LNCaP clone FGC (cell line): ENCODE measurements around the gene AGBL4.

Source experiments
- DNase-seq: peaks from one replicate; pipeline ENCODE4 v3.0.0-alpha.2; 2011; ENCODE audit warnings: low read depth
- H3K4me3 ChIP-seq: 2 replicates; pipeline ENCODE4 v1.5.1; 2011; ENCODE audit warnings: mild to moderate bottlenecking, low read depth, low read length, control low read depth
- TF ChIP-seq, protein P1 (sequence below): IDR thresholded peaks from 2 replicates; pipeline ENCODE4 v1.5.1; 2012; ENCODE audit warnings: mild to moderate bottlenecking; ENCODE audit not compliant: control insufficient read depth, insufficient read depth; ENCODE audit errors: extremely low read depth

Gene AGBL4

DNA sequence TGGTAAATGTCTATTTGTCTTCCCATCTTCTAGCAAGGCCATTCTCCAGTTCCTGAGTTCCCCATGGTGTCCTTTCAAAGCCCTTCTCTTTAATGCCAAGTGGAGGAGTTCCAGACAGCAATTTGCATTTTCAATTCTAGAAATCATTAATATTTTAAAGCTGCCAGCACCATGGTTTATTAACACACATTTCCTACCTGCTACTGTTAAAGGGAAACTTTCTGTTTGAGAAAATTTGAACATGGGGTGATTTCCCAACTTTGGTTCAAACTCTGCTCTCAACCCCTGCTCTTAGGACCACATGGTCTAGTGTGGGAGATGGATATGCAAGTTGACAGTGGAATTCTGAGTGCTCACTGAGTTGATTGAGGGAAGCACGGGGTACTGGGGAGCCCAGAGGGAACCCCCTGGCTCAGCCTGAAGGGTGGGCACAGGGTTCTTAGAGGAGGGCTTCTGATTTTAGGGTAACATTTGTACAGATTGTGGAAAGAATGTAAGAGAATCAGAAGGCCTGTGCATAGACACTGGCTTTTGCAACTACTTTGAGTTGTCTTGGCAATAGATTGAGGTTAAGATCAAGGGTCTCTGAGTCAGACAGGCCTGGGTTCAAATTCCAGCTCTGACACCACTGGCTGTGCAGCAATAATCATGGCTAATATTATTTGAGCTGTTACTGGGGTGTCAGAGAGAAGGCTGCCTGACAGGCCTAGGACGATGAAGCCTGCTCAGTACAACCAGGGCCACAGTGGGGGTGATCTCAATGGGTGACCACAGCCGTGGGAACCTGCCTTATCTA lies 1344.8 kb downstream of the AGBL4 start:
- DNase-seq: no peak
- TF ChIP-seq, protein P1, sequence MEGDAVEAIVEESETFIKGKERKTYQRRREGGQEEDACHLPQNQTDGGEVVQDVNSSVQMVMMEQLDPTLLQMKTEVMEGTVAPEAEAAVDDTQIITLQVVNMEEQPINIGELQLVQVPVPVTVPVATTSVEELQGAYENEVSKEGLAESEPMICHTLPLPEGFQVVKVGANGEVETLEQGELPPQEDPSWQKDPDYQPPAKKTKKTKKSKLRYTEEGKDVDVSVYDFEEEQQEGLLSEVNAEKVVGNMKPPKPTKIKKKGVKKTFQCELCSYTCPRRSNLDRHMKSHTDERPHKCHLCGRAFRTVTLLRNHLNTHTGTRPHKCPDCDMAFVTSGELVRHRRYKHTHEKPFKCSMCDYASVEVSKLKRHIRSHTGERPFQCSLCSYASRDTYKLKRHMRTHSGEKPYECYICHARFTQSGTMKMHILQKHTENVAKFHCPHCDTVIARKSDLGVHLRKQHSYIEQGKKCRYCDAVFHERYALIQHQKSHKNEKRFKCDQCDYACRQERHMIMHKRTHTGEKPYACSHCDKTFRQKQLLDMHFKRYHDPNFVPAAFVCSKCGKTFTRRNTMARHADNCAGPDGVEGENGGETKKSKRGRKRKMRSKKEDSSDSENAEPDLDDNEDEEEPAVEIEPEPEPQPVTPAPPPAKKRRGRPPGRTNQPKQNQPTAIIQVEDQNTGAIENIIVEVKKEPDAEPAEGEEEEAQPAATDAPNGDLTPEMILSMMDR: no peak
- no peak overlapping the region for H3K4me3 ChIP-seq

GRCh38 chr1:48677306-48678287 lies 1346.2 kb downstream of the AGBL4 start:
- no peak overlapping the region for H3K4me3 ChIP-seq
- TF ChIP-seq, protein P1: peak; percentile 90
- peak; percentile 76 for DNase-seq

GRCh38 chr1:48676822-48677221 lies 1346.9 kb downstream of the AGBL4 start:
- TF ChIP-seq, protein P1: no peak
- no peak for DNase-seq
- H3K4me3 ChIP-seq: no peak overlapping the region

DNA sequence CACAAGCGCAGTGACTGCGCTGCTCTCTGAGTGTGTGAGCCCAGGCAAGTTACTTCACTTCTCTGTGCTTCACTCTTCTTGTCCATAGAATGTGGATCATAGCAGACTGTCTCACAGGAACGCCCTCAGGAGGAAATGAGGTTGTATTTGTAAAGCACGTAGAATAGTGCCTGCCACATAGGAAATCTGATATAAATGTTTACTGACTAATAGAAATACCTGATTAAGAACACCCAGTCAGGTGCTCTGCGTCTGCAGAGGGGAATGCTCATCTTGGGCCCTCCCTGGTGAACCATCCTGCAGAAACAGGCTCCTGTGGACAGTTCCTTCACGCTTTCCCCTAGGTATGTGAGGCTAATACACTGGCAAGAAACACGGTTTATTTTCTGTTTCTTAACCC lies 1347.4 kb downstream of the AGBL4 start:
- H3K4me3 ChIP-seq: no peak overlapping the region
- DNase-seq: no peak
- TF ChIP-seq, protein P1: no peak

GRCh38 chr1:48675251-48675650 lies 1348.5 kb downstream of the AGBL4 start:
- TF ChIP-seq, protein P1: no peak
- no peak overlapping the region for H3K4me3 ChIP-seq
- DNase-seq: no peak

- no peak for DNase-seq
- TF ChIP-seq, protein P1: no peak
- H3K4me3 ChIP-seq: no peak overlapping the region
These were observed 1349.1 kb downstream of the AGBL4 start for GRCh38 chr1:48674641-48675040.
